SK-N-SH treated with all-trans-retinoic acid at 6 μM for 48 hours (cell line): Measurements from ENCODE around the gene STAT6.

ENCODE experiments used
- ATAC-seq: fragments of 200-7000 bp; cut with Tn5 transposase; 3 replicates; pipeline ENCODE4 v1.9.1; 2020; ENCODE audit warnings: mild to moderate bottlenecking, moderate library complexity
- ARNTL ChIP-seq: fragments of 450-650 bp; formaldehyde crosslinking; IDR thresholded peaks from 2 replicates; pipeline ENCODE4 v1.5.0; 2020; ENCODE audit warnings: low read depth, mild to moderate bottlenecking, moderate library complexity, borderline replicate concordance
- CREB5 ChIP-seq: fragments of 250-450 bp; sonication (Bioruptor Pico); IDR thresholded peaks from 2 replicates; pipeline ENCODE4 v1.5.1; 2020; ENCODE audit warnings: low read depth, mild to moderate bottlenecking, moderate library complexity
- CSDC2 ChIP-seq: fragments of 250-450 bp; sonication (Bioruptor Pico); IDR thresholded peaks from 2 replicates; pipeline ENCODE4 v1.5.0; 2020; ENCODE audit warnings: mild to moderate bottlenecking, moderate library complexity
- CSRNP3 ChIP-seq: fragments of 250-450 bp; sonication (Bioruptor Pico); IDR thresholded peaks from 2 replicates; pipeline ENCODE4 v1.5.1; 2021; ENCODE audit warnings: mild to moderate bottlenecking, moderate library complexity
- ESRRG ChIP-seq: fragments of 250-450 bp; sonication (Bioruptor Pico); IDR thresholded peaks from 2 replicates; pipeline ENCODE4 v1.6.1; 2021; ENCODE audit warnings: mild to moderate bottlenecking
- GLIS3 ChIP-seq: fragments of 250-450 bp; sonication (Bioruptor Pico); IDR thresholded peaks from 2 replicates; pipeline ENCODE4 v1.5.0; 2020; ENCODE audit warnings: mild to moderate bottlenecking, moderate library complexity
- ISL1 ChIP-seq: fragments of 250-450 bp; sonication (Bioruptor Pico); IDR thresholded peaks from 2 replicates; pipeline ENCODE4 v2.1.2; 2022; ENCODE audit warnings: mild to moderate bottlenecking, moderate library complexity
- PATZ1 ChIP-seq: fragments of 250-450 bp; sonication (Bioruptor Pico); IDR thresholded peaks from 2 replicates; pipeline ENCODE4 v1.8.0; 2020; ENCODE audit warnings: mild to moderate bottlenecking, moderate library complexity, borderline replicate concordance
- POU6F1 ChIP-seq: fragments of 250-450 bp; sonication (Bioruptor Pico); IDR thresholded peaks from 2 replicates; pipeline ENCODE4 v1.8.0; 2021; ENCODE audit warnings: low read depth, mild to moderate bottlenecking, moderate library complexity, borderline replicate concordance
- RARB ChIP-seq: fragments of 250-450 bp; sonication (Bioruptor Pico); IDR thresholded peaks from 2 replicates; pipeline ENCODE4 v1.8.0; 2021; ENCODE audit warnings: mild to moderate bottlenecking, moderate library complexity
- SNAI2 ChIP-seq: fragments of 250-450 bp; sonication (Bioruptor Pico); IDR thresholded peaks from 2 replicates; pipeline ENCODE4 v1.5.0; 2020; ENCODE audit warnings: mild to moderate bottlenecking, moderate library complexity
- TCF4 ChIP-seq: fragments of 250-450 bp; sonication (Bioruptor Pico); IDR thresholded peaks from 2 replicates; pipeline ENCODE4 v1.8.0; 2021; ENCODE audit warnings: mild to moderate bottlenecking, moderate library complexity, borderline replicate concordance
- TOX ChIP-seq: fragments of 250-450 bp; sonication (Bioruptor Pico); IDR thresholded peaks from 2 replicates; pipeline ENCODE4 v1.8.0; 2021; ENCODE audit warnings: mild to moderate bottlenecking, moderate library complexity, borderline replicate concordance
- TSHZ2 ChIP-seq: fragments of 250-450 bp; sonication (Bioruptor Pico); IDR thresholded peaks from 2 replicates; pipeline ENCODE4 v1.5.0; 2020; ENCODE audit warnings: mild to moderate bottlenecking, moderate library complexity
- ZFP3 ChIP-seq: fragments of 250-450 bp; sonication (Bioruptor Pico); IDR thresholded peaks from 2 replicates; pipeline ENCODE4 v1.5.0; 2020; ENCODE audit warnings: mild to moderate bottlenecking, moderate library complexity
- ZFP30 ChIP-seq: fragments of 450-650 bp; formaldehyde crosslinking; IDR thresholded peaks from 2 replicates; pipeline ENCODE4 v1.5.0; 2022; ENCODE audit warnings: mild to moderate bottlenecking, moderate library complexity
- ZNF8 ChIP-seq: fragments of 450-650 bp; formaldehyde crosslinking; IDR thresholded peaks from 2 replicates; pipeline ENCODE4 v1.5.0; 2020; ENCODE audit warnings: mild to moderate bottlenecking, moderate library complexity

Gene STAT6

GRCh38 chr12:57131896-57132744 is 21.0 kb upstream of the STAT6 start (continued):
- no peak for TF ChIP-seq TSHZ2 (CRISPR knock-in tag)
- no peak for TF ChIP-seq TCF4 (CRISPR knock-in tag)

- ATAC-seq = no peak
- TF ChIP-seq TOX (no peak), RARB (CRISPR knock-in tag) (no peak), ZFP3 (no peak)
Measured at GRCh38 chr12:57130941-57131340, 19.8 kb upstream of the STAT6 start.

- ATAC-seq = no peak
- no peak for TF ChIP-seq CSRNP3 (CRISPR knock-in tag)
- no peak for TF ChIP-seq ZNF8 (CRISPR knock-in tag)
- TF ChIP-seq PATZ1 (CRISPR knock-in tag) = no peak
- no peak for TF ChIP-seq POU6F1
- TF ChIP-seq ISL1 (CRISPR knock-in tag) = no peak
- TF ChIP-seq TCF4 (CRISPR knock-in tag) = no peak
- no peak for TF ChIP-seq CREB5
- no peak for TF ChIP-seq ESRRG (CRISPR knock-in tag)
- TF ChIP-seq ARNTL (CRISPR knock-in tag) = no peak
- no peak for TF ChIP-seq CSDC2 (CRISPR knock-in tag)
- TF ChIP-seq, all 23 proteins: peak for 0
Measured at GRCh38 chr12:57129889-57130288, 18.7 kb upstream of the STAT6 start.

GRCh38 chr12:57129321-57129842 is 18.2 kb upstream of the STAT6 start:
- peak; percentile 3; the same call in 1 of the 3 replicates for ATAC-seq
- no peak for TF ChIP-seq CSRNP3 (CRISPR knock-in tag)
- no peak for TF ChIP-seq TOX
- TF ChIP-seq SNAI2 (CRISPR knock-in tag) = no peak
- no peak for TF ChIP-seq GLIS3 (CRISPR knock-in tag)
- no peak for TF ChIP-seq ZFP30
- TF ChIP-seq POU6F1 = no peak
- TF ChIP-seq ZNF8 (CRISPR knock-in tag) = no peak
- no peak for TF ChIP-seq TSHZ2 (CRISPR knock-in tag)
